Astrocyte (in vitro differentiated cells and primary cell): ENCODE data around the gene EPHA6. TPM values are rescaled to one million over a fixed set of nuclear protein-coding genes. Genes with fewer than 3 reads are reported as not detected.

Experiments
- DNase-seq: peaks from one replicate; pipeline ENCODE4 v3.0.0-alpha.2; 2010; ENCODE audit warnings: low read depth
- FAIRE-seq: peaks from 2 replicates; lab custom pipeline; 2011; peaks lifted over from hg19 to GRCh38; lab: Jason Lieb, UNC
- H2AFZ ChIP-seq: 2 replicates; pipeline ENCODE4 v1.6.0; 2012; ENCODE audit warnings: low read depth, low read length, inconsistent platforms
- H3K27ac ChIP-seq: 2 replicates; pipeline ENCODE4 v1.5.1; 2011; ENCODE audit warnings: low read depth, low read length, inconsistent platforms
- H3K27me3 ChIP-seq: 2 replicates; pipeline ENCODE4 v1.6.0; 2011; ENCODE audit warnings: low read length, inconsistent platforms; ENCODE audit not compliant: insufficient read depth
- H3K36me3 ChIP-seq: 2 replicates; pipeline ENCODE4 v1.5.1; 2011; ENCODE audit warnings: low read length, inconsistent platforms; ENCODE audit not compliant: insufficient read depth
- H3K4me1 ChIP-seq: 2 replicates; pipeline ENCODE4 v1.5.1; 2011; ENCODE audit warnings: low read length, inconsistent platforms; ENCODE audit not compliant: insufficient read depth
- H3K4me2 ChIP-seq: 2 replicates; pipeline ENCODE4 v1.6.0; 2012; ENCODE audit warnings: low read length, inconsistent platforms
- H3K4me3 ChIP-seq: 2 replicates; pipeline ENCODE4 v1.5.1; 2011; ENCODE audit warnings: low read depth, mild to moderate bottlenecking, low read length, inconsistent platforms; ENCODE audit not compliant: insufficient read depth
- H3K79me2 ChIP-seq: 2 replicates; pipeline ENCODE4 v1.6.0; 2012; ENCODE audit warnings: mild to moderate bottlenecking, low read length, inconsistent platforms; ENCODE audit not compliant: insufficient read depth
- H3K9ac ChIP-seq: 2 replicates; pipeline ENCODE4 v1.6.0; 2012; ENCODE audit warnings: mild to moderate bottlenecking, low read length, inconsistent platforms
- H3K9me3 ChIP-seq: 2 replicates; pipeline ENCODE4 v1.5.1; 2012; ENCODE audit warnings: low read depth, mild to moderate bottlenecking, low read length, inconsistent platforms; ENCODE audit not compliant: insufficient read depth
- H4K20me1 ChIP-seq: 2 replicates; pipeline ENCODE4 v1.6.0; 2012; ENCODE audit warnings: low read length, inconsistent platforms; ENCODE audit not compliant: insufficient read depth
- H3K27ac Mint-ChIP-seq: one replicate; pipeline ENCODE4 v1.8.0; 2021; ENCODE audit warnings: mild to moderate bottlenecking, mixed read lengths; ENCODE audit not compliant: unreplicated experiment
- H3K27me3 Mint-ChIP-seq: one replicate; pipeline ENCODE4 v1.8.0; 2021; ENCODE audit warnings: low read depth, mixed read lengths; ENCODE audit not compliant: unreplicated experiment
- H3K36me3 Mint-ChIP-seq: one replicate; pipeline ENCODE4 v1.8.0; 2021; ENCODE audit warnings: low read depth, mixed read lengths; ENCODE audit not compliant: unreplicated experiment
- H3K4me1 Mint-ChIP-seq: one replicate; pipeline ENCODE4 v1.8.0; 2021; ENCODE audit warnings: low read depth, mixed read lengths; ENCODE audit not compliant: unreplicated experiment
- H3K4me3 Mint-ChIP-seq: one replicate; pipeline ENCODE4 v1.8.0; 2021; ENCODE audit warnings: mild to moderate bottlenecking, moderate library complexity, mixed read lengths; ENCODE audit not compliant: unreplicated experiment
- H3K9me3 Mint-ChIP-seq: one replicate; pipeline ENCODE4 v1.8.0; 2021; ENCODE audit warnings: mild to moderate bottlenecking, mixed read lengths; ENCODE audit not compliant: unreplicated experiment
- EZH2 ChIP-seq: IDR thresholded peaks from 2 replicates; pipeline ENCODE4 v1.6.1; 2012; ENCODE audit warnings: mild to moderate bottlenecking, low read length, inconsistent platforms; ENCODE audit not compliant: insufficient read depth
- total RNA-seq: library from RNA; stranded (reverse); gene quantifications from 2 replicates; pipeline ENCODE4 v1.2.1, GENCODE V29; 2021
- TF ChIP-seq, protein P1 (sequence below): IDR thresholded peaks from 2 replicates; pipeline ENCODE4 v1.5.1; 2011; ENCODE audit warnings: low read depth, mild to moderate bottlenecking, inconsistent platforms, low read length, moderate library complexity; ENCODE audit not compliant: insufficient read depth

Gene EPHA6
- total RNA-seq, 1 donor from 2014 or later = 1.7 TPM

DNA sequence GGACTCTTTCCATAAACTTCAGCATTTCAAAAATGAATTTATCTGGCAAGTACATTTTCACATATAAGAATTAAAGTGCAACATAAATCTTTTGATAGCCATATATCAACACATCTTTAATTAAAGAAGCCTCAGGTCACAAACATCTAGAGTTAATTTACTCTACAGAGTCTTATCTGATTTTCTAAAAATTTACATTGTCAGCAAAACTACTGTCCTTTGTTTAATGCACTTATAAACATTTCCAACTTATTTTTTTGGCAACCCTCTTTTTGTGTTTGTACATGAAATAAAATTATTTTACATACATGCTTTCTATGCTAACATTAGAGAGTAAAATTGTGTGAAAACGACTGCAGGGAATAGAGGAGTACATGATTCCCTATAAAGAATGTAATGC, 533.4 kb downstream of the EPHA6 start:
- H3K27ac Mint-ChIP-seq = no peak overlapping the region
- FAIRE-seq = no peak
- H3K36me3 Mint-ChIP-seq = no peaks in the 10 kb centered on the region
- Histone ChIP-seq H4K20me1 (no peaks in the 10 kb centered on the region), H3K79me2 (no peaks in the 10 kb centered on the region), H3K4me2 (no peak overlapping the region), H3K4me1 (no peaks in the 10 kb centered on the region), H3K27ac (no peak overlapping the region), H3K27me3 (no peaks in the 10 kb centered on the region), H3K4me3 (no peak overlapping the region), H3K9ac (no peak overlapping the region), H2AFZ (no peak overlapping the region), H3K9me3 (peaks cover 3% of the 10 kb centered on the region), H3K36me3 (no peaks in the 10 kb centered on the region)
- H3K9me3 Mint-ChIP-seq = no peaks in the 10 kb centered on the region
- no peaks in the 10 kb centered on the region for H3K27me3 Mint-ChIP-seq
- TF ChIP-seq, protein P1, sequence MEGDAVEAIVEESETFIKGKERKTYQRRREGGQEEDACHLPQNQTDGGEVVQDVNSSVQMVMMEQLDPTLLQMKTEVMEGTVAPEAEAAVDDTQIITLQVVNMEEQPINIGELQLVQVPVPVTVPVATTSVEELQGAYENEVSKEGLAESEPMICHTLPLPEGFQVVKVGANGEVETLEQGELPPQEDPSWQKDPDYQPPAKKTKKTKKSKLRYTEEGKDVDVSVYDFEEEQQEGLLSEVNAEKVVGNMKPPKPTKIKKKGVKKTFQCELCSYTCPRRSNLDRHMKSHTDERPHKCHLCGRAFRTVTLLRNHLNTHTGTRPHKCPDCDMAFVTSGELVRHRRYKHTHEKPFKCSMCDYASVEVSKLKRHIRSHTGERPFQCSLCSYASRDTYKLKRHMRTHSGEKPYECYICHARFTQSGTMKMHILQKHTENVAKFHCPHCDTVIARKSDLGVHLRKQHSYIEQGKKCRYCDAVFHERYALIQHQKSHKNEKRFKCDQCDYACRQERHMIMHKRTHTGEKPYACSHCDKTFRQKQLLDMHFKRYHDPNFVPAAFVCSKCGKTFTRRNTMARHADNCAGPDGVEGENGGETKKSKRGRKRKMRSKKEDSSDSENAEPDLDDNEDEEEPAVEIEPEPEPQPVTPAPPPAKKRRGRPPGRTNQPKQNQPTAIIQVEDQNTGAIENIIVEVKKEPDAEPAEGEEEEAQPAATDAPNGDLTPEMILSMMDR = no peak
- TF ChIP-seq EZH2 = no peak
- no peaks in the 10 kb centered on the region for H3K4me1 Mint-ChIP-seq
- H3K4me3 Mint-ChIP-seq = no peak overlapping the region
- no peak for DNase-seq

DNA sequence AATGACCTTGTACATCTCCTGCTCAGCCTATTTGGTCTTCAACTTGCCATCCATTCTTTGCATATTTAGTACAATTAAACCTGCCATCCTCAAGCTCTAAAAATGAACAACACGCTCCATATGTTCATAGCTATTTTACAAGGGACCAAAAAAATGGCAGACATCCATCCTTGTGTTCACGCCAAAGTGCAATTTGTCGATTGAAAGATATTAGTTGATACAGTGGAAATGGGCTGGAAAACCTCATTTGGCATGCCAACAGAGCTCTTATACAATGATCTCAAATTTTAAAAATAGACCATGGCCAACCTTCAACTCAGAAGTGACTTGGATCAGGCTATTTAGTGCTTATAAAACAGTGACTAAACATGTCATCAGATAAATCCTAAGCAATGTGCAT, 536.6 kb downstream of the EPHA6 start:
- Histone ChIP-seq H3K36me3 (no peaks in the 10 kb centered on the region), H3K27ac (no peak overlapping the region), H3K4me3 (no peak overlapping the region), H4K20me1 (no peaks in the 10 kb centered on the region), H3K27me3 (no peaks in the 10 kb centered on the region), H3K4me1 (no peaks in the 10 kb centered on the region), H3K9me3 (peaks cover 3% of the 10 kb centered on the region), H3K79me2 (no peaks in the 10 kb centered on the region), H3K4me2 (no peak overlapping the region), H3K9ac (no peak overlapping the region), H2AFZ (no peak overlapping the region)
- TF ChIP-seq, protein P1 = no peak
- no peak for TF ChIP-seq EZH2
- Mint-ChIP-seq H3K27ac (no peak overlapping the region), H3K9me3 (no peaks in the 10 kb centered on the region), H3K36me3 (no peaks in the 10 kb centered on the region), H3K4me1 (no peaks in the 10 kb centered on the region), H3K4me3 (no peak overlapping the region), H3K27me3 (no peaks in the 10 kb centered on the region)
- no peak for DNase-seq
- FAIRE-seq = no peak

DNA sequence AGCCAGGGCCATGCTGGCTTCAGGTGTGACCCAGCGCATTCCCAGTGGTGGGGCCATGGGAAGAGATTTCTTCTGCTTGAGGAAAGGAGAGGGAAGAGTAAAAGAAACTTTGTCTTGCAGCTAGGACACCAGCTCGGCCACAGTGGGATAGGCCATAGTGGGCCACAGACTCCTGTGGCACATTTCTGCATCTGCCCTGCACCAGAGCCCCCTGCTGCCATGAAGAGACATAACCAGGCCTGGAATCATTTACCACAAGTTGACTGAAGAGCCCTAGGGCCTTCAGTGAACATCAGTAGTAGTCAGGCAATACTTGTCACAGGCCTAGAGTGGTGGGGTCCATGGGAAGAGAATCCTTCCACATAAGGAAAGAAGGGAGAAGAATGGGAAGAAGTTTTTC, 538.8 kb downstream of the EPHA6 start:
- no peak for FAIRE-seq
- H3K4me3 Mint-ChIP-seq = no peak overlapping the region
- no peak for DNase-seq
- Histone ChIP-seq H3K9ac (no peak overlapping the region), H4K20me1 (no peaks in the 10 kb centered on the region), H3K27ac (no peak overlapping the region), H3K27me3 (no peaks in the 10 kb centered on the region), H3K4me3 (no peak overlapping the region), H3K79me2 (no peaks in the 10 kb centered on the region), H3K36me3 (no peaks in the 10 kb centered on the region), H2AFZ (no peak overlapping the region), H3K9me3 (peaks cover 3% of the 10 kb centered on the region), H3K4me1 (no peaks in the 10 kb centered on the region), H3K4me2 (no peak overlapping the region)
- no peaks in the 10 kb centered on the region for H3K9me3 Mint-ChIP-seq
- TF ChIP-seq EZH2 = no peak
- TF ChIP-seq, protein P1 = no peak
- H3K27ac Mint-ChIP-seq = no peak overlapping the region
- H3K27me3 Mint-ChIP-seq = no peaks in the 10 kb centered on the region
- H3K36me3 Mint-ChIP-seq = no peaks in the 10 kb centered on the region
- no peaks in the 10 kb centered on the region for H3K4me1 Mint-ChIP-seq
